Measurements from ENCODE around the gene SH3D19. TPM values are rescaled to one million over a fixed set of nuclear protein-coding genes. Genes with fewer than 3 reads are reported as not detected.

The SH3D19 gene
- total RNA-seq, 1 donor from 2014 or later = 39.3 TPM

DNA sequence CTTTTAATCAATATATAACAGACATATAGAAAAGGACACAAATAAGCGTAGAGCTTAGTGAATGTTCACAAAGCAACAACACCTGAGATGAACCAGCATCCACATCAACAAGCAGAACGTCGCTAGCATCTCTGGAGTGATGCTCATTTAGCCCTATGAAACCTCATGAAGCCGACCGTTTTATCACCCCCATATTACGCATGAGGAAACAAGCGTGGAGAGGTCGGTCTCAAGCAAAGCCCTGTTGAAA is 226.5 kb downstream of the SH3D19 start:
- peaks cover 10% of the 10 kb centered on the region for H3K4me1 ChIP-seq
- Mint-ChIP-seq H3K27ac (peak overlapping the region; percentile 99), H3K9me3 (peaks cover 2% of the 10 kb centered on the region), H3K36me3 (peaks cover 23% of the 10 kb centered on the region), H3K4me1 (peaks cover 20% of the 10 kb centered on the region), H3K4me3 (peak overlapping the region; percentile 94), H3K27me3 (ENCODE audit: insufficient read depth, low read depth) (peaks cover 8% of the 10 kb centered on the region)
- no peak overlapping the region for H3K9ac ChIP-seq
- H4K20me1 ChIP-seq (ENCODE audit: low read depth) = peaks cover 42% of the 10 kb centered on the region
- H2AFZ ChIP-seq (replicated peaks) = peak overlapping the region; percentile 98
- DNase-seq (ENCODE audit: low spot score) = no peak
- TF ChIP-seq EZH2 (IDR thresholded peaks at IDR 0.05) = no peak
- TF ChIP-seq EZH2phosphoT487 (IDR thresholded peaks at IDR 0.05) = no peak
- TF ChIP-seq, protein P1, sequence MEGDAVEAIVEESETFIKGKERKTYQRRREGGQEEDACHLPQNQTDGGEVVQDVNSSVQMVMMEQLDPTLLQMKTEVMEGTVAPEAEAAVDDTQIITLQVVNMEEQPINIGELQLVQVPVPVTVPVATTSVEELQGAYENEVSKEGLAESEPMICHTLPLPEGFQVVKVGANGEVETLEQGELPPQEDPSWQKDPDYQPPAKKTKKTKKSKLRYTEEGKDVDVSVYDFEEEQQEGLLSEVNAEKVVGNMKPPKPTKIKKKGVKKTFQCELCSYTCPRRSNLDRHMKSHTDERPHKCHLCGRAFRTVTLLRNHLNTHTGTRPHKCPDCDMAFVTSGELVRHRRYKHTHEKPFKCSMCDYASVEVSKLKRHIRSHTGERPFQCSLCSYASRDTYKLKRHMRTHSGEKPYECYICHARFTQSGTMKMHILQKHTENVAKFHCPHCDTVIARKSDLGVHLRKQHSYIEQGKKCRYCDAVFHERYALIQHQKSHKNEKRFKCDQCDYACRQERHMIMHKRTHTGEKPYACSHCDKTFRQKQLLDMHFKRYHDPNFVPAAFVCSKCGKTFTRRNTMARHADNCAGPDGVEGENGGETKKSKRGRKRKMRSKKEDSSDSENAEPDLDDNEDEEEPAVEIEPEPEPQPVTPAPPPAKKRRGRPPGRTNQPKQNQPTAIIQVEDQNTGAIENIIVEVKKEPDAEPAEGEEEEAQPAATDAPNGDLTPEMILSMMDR (IDR thresholded peaks at IDR 0.05) = no peak
- H3K36me3 ChIP-seq = peaks cover 17% of the 10 kb centered on the region
- H3K27ac ChIP-seq = no peak overlapping the region
- H3K79me2 ChIP-seq (ENCODE audit: low read depth) = peaks cover 42% of the 10 kb centered on the region
- H3K27me3 ChIP-seq = no peaks in the 10 kb centered on the region
- H3F3A ChIP-seq (ENCODE audit: low read depth) = peaks cover 35% of the 10 kb centered on the region
- H3K4me2 ChIP-seq = peak overlapping the region; percentile 100
- no peaks in the 10 kb centered on the region for H3K9me3 ChIP-seq (ENCODE audit: low read depth)
- H3K4me3 ChIP-seq = peak overlapping the region; percentile 86

DNA sequence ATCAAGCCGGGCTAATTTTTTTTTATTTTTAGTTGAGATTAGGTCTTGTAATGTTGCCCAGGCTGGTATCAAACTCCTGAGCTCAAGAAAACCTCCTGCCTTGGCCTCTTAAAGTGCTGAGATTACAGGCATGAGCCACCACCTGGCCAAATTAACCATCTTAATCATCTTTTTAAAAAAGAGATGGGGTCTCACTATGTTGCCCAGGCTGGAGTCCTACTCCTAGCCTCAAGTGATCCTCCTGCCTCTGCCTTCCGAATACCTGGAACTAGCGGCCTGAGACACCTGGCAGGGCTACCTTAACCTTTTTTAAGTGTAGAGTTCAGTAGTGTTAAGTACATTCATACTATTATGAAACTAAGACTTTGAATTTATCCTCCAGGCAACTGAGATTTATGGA is 227.6 kb downstream of the SH3D19 start:
- Histone ChIP-seq H3K27ac (no peak overlapping the region), H3K79me2 (ENCODE audit: low read depth) (peaks cover 34% of the 10 kb centered on the region), H2AFZ (replicated peaks) (no peak overlapping the region), H3K36me3 (peaks cover 17% of the 10 kb centered on the region), H3K27me3 (no peaks in the 10 kb centered on the region), H3K9ac (no peak overlapping the region), H3K4me2 (no peak overlapping the region), H4K20me1 (ENCODE audit: low read depth) (peaks cover 31% of the 10 kb centered on the region), H3F3A (ENCODE audit: low read depth) (peaks cover 23% of the 10 kb centered on the region), H3K4me1 (peaks cover 10% of the 10 kb centered on the region), H3K4me3 (no peak overlapping the region), H3K9me3 (ENCODE audit: low read depth) (no peaks in the 10 kb centered on the region)
- Mint-ChIP-seq H3K27ac (no peak overlapping the region), H3K9me3 (peaks cover 2% of the 10 kb centered on the region), H3K4me1 (peaks cover 20% of the 10 kb centered on the region), H3K36me3 (peaks cover 20% of the 10 kb centered on the region), H3K4me3 (peak overlapping the region; percentile 27), H3K27me3 (ENCODE audit: insufficient read depth, low read depth) (peaks cover 8% of the 10 kb centered on the region)
- TF ChIP-seq EZH2phosphoT487 (IDR thresholded peaks at IDR 0.05) (no peak), EZH2 (IDR thresholded peaks at IDR 0.05) (no peak)
- TF ChIP-seq, protein P1 (IDR thresholded peaks at IDR 0.05) = no peak
- no peak for DNase-seq (ENCODE audit: low spot score)

DNA sequence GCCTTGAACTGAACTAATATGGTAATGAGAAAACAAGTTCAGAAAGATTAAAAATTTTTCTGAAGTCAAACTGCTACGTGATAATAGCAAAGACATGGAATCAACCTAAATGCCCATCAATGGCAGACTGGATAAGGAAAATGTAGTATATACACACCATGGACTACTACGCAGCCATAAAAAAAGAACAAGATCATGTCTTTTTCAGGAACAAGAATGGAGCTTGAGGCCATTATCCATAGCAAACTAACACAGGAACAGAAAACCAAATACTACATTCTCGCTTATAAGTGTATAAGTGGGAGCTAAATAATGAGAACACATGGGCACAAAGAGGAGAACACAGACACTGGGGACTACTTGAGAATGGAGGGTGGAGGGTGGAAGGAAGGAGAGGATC is 230.3 kb downstream of the SH3D19 start:
- Histone ChIP-seq H3K4me1 (no peaks in the 10 kb centered on the region), H3F3A (ENCODE audit: low read depth) (peaks cover 1% of the 10 kb centered on the region), H4K20me1 (ENCODE audit: low read depth) (peaks cover 6% of the 10 kb centered on the region), H3K4me3 (no peak overlapping the region), H3K79me2 (ENCODE audit: low read depth) (peaks cover 8% of the 10 kb centered on the region), H3K36me3 (no peaks in the 10 kb centered on the region), H3K9ac (no peak overlapping the region), H3K27me3 (no peaks in the 10 kb centered on the region), H2AFZ (replicated peaks) (no peak overlapping the region), H3K27ac (no peak overlapping the region), H3K9me3 (ENCODE audit: low read depth) (no peaks in the 10 kb centered on the region), H3K4me2 (no peak overlapping the region)
- peaks cover 2% of the 10 kb centered on the region for H3K36me3 Mint-ChIP-seq
- DNase-seq (ENCODE audit: low spot score) = no peak
- no peak overlapping the region for H3K27ac Mint-ChIP-seq
- H3K4me1 Mint-ChIP-seq = peaks cover 3% of the 10 kb centered on the region
- H3K27me3 Mint-ChIP-seq (ENCODE audit: insufficient read depth, low read depth) = peaks cover 8% of the 10 kb centered on the region
- H3K4me3 Mint-ChIP-seq = no peak overlapping the region
- TF ChIP-seq EZH2phosphoT487 (IDR thresholded peaks at IDR 0.05) (no peak), EZH2 (IDR thresholded peaks at IDR 0.05) (no peak)
- TF ChIP-seq, protein P1 (IDR thresholded peaks at IDR 0.05) = no peak
- H3K9me3 Mint-ChIP-seq = peaks cover 2% of the 10 kb centered on the region
